HCEC 1CT (cell line): ENCODE results near the gene KHDRBS1.
"Not testable (repeated sequence)": the region's sequence is repeated elsewhere in the genome, so short reads cannot be mapped to it uniquely, and the experiment has no call there.

Experiments used
- DNase-seq: peaks from one replicate; pipeline ENCODE4 v3.0.0-alpha.2; 2017

Gene KHDRBS1

DNA sequence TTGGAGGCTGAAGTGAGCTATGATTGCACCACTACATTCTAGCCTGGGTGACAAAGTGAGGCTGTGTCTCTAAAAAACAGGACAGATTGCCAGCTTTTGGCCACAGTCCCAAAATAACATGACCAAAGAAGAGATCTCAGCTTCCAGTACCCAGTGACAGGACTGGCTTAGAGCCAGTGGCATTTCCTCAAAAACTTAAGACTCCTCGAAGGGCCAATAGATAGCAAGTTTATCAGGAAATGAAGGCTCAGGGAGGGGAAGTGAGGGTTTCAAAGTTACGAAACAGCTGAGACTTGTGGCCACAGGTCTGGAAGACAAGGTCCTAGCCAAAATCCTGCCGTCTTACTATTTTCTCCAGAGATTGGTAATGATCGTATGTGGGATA, 52.8 kb downstream of the KHDRBS1 start:
- peak; percentile 70 for DNase-seq

DNA sequence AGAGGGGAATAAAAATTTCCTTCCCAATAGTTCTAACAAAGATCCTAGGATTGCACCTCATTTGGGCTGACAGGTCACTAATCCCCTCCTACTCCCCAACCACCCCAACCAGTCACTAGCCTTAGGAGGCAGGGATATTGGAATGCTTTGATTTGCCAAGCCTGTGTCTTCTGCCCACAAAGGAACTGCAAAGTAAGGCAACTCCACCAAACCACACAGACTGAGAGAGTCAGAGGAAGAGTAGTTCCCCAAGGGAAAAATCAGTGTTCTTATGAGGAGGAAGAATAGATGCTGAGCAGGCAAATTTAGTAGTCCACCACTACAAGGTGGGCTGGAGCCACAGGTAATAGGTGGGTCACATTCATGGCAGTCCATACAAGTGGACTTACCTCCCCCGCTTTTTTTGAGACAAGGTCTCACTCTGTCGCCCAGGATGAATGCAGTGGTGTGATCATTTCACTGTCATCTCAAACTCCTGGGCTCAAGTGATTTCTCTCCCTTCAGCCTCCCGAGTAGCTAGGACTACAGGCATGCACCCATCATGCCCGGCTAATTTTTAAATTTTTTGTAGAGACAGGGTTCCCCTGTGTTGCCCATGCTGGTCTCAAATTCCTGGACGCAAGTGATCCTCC, 55.4 kb downstream of the KHDRBS1 start:
- no peak for DNase-seq

DNA sequence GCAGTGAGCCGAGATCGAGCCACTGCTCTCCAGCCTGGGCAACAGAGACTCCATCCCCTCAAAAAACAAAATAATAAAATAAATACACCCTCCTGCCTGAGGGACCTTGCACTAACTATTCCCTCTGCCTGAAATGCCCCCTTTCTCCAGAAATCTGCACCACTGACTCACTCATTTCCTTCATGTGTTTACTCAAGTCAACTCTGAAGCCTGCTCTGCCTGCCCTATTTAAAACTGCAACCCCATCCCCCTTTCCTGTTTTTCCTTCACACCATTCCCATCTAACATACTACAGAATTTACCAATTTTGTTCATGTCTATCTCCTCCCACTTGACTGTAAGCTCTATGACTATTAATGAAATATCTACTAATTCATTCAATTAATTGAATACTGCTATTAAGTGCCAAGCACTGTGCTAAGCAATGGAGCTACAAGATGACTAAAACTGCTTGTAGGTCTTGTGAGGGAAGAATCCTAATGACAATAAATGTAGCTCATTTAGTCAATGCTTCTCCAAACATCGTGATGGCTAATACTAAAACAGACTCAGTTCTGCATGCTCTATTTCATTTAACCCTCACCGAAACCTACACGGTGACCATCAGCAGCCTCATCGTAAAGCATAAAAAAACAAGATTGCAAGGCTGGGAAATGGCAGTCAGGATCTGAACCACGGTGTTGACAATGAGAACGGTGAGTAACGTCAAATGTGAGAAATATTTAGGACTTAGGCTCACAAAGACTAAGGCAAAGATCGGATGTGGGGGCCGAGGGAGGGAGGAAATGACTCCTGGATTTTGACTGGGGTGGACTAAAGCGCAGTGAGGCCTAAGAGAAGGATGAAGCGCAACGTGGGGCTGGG, 58.3 kb downstream of the KHDRBS1 start:
- peak; percentile 76 for DNase-seq

DNA sequence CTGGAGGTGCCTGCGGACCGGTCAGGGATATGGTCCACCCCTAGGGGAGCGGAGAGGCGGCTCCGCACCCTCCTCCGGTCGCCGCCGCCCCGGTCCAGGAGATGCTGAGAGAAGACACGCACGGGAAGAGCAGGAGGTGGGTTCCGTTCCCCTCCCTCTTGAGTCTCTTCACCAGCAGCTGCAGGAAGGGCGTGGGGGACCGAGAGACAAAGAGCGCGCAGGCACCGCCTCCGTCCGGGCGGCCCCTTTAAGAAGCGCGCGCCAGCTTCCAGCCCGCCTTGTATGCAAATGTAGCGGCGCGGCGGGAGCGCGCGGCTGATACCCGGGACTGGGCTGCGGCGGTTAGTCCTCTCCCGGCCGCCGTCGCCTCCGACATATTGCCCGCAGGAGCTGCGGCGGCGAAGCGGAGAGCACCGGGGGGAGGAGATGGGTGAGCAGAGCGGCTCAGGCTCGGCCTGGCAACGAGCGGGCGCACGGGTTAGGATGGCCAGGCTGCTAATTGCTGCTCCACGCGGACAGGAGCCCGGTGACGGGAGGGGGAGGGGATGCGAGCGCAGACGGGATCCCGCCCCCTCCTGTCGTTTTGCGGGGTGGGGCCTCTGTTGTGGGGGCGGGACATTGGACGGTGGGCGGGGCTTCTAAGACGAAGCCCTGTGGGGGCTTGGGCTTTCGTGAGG, 59.1 kb downstream of the KHDRBS1 start, which contains the start of gene TMEM39B:
TSS of gene TMEM39B (plus strand) at position 318 of the 677 bp plus-strand sequence. CDS start at position 427, 109 bp downstream.
- DNase-seq = peak; percentile 96

DNA sequence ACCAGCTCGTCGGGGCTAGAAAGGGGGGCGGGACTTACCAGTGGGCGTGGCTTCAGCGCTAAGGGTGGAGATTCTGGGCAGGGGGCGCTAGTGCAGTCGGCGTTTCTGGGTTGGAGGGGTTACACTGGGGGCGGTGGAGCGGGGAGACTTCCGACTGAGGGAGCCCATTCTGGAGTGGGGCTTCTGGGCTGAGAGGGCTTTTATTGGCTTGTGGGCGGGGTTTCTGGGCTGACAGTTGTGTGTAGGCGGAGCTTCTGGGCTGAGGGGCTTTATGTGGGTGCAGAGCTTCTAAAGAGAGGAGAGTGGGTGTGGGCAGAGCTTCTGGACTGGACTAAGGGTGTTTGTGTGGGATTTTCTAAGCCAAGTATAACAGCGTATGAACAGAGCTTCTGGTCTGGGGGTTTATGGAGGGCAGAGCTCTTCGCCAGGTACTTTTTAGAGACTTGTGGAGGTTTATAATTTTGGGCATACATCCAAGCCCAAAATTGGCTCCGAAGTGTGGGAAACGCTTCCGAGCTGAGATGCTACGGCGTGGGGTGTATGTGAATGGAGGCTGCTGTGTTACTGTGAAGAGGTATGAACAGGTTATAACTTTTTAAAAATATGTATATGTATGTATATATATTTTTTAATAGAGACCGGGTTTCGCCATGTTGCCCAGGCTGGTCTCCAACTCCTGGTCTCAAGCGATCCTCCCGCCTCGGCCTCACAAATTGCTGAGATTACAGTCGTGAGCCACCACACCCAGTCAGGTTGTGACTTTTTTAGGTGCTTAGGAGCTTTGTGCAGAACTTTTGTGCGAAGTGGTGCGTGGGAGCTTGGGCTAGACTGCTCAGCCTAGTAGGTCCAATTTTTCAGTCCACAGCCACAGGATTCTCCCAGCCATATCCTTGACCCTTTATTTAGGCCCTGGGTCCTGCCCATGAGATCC, 59.9 kb downstream of the KHDRBS1 start:
- no peak for DNase-seq

DNA sequence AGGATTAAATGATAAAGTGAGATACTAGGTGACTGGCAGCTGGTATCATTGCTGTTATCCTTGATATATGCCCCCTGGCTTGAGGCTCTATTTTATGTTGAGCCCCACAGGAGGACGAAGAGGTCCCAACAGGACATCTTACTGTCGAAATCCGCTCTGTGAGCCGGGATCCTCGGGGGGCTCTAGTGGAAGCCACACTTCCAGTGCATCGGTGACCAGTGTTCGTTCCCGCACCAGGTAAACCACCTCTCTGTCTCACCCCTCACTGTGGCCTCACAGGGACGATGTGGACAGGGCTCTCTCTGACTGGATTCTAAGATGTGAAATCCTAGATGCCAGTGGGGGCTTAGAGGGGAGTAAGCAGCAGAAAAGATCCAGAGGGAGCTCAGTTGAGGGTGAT, 61.2 kb downstream of the KHDRBS1 start:
- no peak for DNase-seq

DNA sequence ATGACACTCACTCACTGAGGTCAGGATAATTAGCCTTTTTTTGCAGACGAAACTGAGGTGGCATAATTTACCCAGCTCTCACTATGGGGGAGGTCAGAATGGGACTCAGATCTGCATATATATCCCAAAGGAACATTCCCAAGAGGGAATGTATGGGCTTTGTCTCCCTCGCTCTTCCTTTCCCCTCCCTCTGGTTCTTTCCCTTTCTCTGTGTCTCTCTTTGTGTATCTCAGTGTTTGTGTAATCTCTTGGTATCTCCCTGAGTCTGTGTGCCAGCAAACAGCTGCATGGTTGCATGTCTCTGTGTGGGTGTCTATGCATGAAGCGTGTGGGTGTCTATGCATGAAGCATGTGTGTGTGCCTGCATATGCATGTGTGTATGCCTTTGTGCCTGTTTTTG, 63.8 kb downstream of the KHDRBS1 start:
- DNase-seq = no peak

DNA sequence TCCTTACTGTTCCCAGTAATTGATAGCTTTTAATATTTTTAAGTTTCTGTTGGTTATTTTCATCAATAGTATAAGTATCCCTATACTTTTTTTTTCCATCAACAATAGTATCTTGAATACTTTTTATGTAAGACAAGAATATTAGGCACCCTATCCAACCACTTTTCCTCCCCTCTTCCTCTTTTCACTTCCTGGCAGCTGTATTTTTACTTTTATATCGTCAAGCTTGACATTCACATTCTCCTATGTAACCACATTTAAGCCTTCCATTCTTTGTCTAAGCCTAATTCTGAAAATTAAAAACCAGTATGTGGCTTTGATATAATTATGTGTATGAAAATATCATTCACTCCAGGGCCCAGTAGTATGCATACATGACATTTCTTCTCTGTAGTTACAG, 68.4 kb downstream of the KHDRBS1 start:
- DNase-seq = no peak

DNA sequence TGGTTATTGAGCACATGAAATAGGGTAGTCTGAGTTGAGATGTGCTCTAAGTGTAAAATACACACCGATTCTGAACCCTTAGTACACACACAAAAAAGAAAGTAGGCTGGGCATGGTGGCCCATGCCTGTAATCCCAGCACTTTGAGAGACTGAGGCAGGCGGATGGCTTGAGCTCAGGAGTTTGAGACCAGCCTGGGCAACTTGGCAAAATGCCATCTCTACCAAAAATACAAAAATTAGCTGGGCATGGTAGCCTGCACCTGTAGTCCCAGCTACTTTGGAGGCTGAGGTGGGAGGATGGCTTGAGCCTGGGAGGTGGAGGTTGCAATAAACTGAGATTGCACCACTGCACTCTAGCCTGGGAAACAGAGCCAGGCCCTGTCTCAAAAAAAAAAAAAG, 72.7 kb downstream of the KHDRBS1 start:
- DNase-seq = not testable (repeated sequence)

DNA sequence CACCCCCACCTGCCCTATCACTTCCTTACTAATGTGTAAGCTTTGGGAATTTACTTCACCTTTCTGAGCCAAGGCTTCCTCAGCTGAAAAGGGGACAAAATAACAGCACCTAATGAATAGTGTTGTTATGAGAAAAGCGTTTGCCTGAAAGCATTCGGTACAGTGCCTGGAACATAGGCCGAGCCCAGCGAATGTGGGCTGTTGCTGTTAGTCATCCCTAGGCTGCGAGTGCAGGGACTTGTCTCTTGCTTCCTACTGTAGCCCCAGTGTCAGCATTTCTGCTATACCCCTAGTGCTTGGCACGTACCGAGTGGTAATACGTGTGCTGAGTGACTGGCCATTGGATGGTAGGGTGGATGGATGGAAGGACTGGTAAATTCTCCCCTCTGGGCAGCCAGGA, 77.5 kb downstream of the KHDRBS1 start:
- DNase-seq = no peak

DNA sequence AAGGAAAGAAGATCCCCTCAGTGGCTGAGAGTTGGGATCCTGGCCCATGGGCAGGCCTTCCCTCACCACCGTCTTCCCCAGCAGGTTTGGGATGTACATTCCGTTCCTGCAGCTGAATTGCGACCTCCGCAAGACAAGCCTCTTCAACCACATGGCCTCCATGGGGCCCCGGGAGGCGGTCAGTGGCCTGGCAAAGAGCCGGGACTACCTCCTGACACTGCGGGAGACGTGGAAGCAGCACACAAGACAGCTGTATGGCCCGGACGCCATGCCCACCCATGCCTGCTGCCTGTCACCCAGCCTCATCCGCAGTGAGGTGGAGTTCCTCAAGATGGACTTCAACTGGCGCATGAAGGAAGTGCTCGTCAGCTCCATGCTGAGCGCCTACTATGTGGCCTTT, 77.9 kb downstream of the KHDRBS1 start:
- no peak for DNase-seq
